Loucy (cell line): ENCODE measurements around the gene IL13RA1.

ENCODE experiments used
- H2AFZ ChIP-seq: fragments of 200-600 bp; sonication (generic); 2 replicates; pipeline ENCODE4 v1.6.0; 2016; ENCODE audit warnings: antibody characterized with exemption, mild to moderate bottlenecking, low read length, moderate library complexity
- H3F3A ChIP-seq: fragments of 200-600 bp; 2 replicates; pipeline ENCODE4 v1.6.0; 2016; ENCODE audit warnings: antibody characterized with exemption, low read depth, mild to moderate bottlenecking
- H3K27me3 ChIP-seq: fragments of 200-600 bp; sonication (generic); 2 replicates; pipeline ENCODE4 v1.6.1; 2014; ENCODE audit warnings: low read length, mild to moderate bottlenecking; ENCODE audit not compliant: insufficient read depth, poor library complexity, severe bottlenecking
- H3K36me3 ChIP-seq: fragments of 200-600 bp; sonication (generic); 2 replicates; pipeline ENCODE4 v1.6.1; 2016; ENCODE audit warnings: low read length; ENCODE audit not compliant: insufficient read depth
- H3K4me1 ChIP-seq: fragments of 200-600 bp; sonication (generic); 2 replicates; pipeline ENCODE4 v1.5.1; 2014; ENCODE audit warnings: low read length, mild to moderate bottlenecking; ENCODE audit not compliant: insufficient read depth, poor library complexity, severe bottlenecking
- H3K4me2 ChIP-seq: fragments of 200-600 bp; sonication (generic); 2 replicates; pipeline ENCODE4 v1.6.0; 2014; ENCODE audit warnings: antibody characterized with exemption, low read length, low read depth, mild to moderate bottlenecking; ENCODE audit not compliant: poor library complexity, severe bottlenecking
- H3K4me3 ChIP-seq: fragments of 200-600 bp; sonication (generic); 2 replicates; pipeline ENCODE4 v1.5.1; 2014; ENCODE audit warnings: low read length, mild to moderate bottlenecking, mixed read lengths; ENCODE audit not compliant: poor library complexity, severe bottlenecking
- H3K79me2 ChIP-seq: fragments of 200-600 bp; sonication (generic); 2 replicates; pipeline ENCODE4 v1.6.1; 2014; ENCODE audit warnings: low read length; ENCODE audit not compliant: insufficient read depth
- H3K9ac ChIP-seq: fragments of 200-600 bp; sonication (generic); 2 replicates; pipeline ENCODE4 v1.6.0; 2014; ENCODE audit warnings: mild to moderate bottlenecking, low read depth, low read length, moderate library complexity; ENCODE audit not compliant: poor library complexity, severe bottlenecking
- H3K9me2 ChIP-seq: fragments of 200-600 bp; sonication (generic); replicated peaks from 2 replicates; pipeline ENCODE4 v1.6.1; 2016; ENCODE audit warnings: low read depth, low read length, mixed read lengths
- H3K9me3 ChIP-seq: fragments of 200-600 bp; sonication (generic); 2 replicates; pipeline ENCODE4 v1.6.1; 2014; ENCODE audit warnings: mild to moderate bottlenecking, antibody characterized with exemption, low read length, low read depth; ENCODE audit not compliant: insufficient read depth
- H4K20me1 ChIP-seq: fragments of 200-600 bp; sonication (generic); 2 replicates; pipeline ENCODE4 v1.6.0; 2014; ENCODE audit warnings: antibody characterized with exemption, low read length, mild to moderate bottlenecking; ENCODE audit not compliant: insufficient read depth, poor library complexity, severe bottlenecking
- EZH2phosphoT487 ChIP-seq: fragments of 200-600 bp; IDR thresholded peaks from 2 replicates; pipeline ENCODE4 v1.6.1; 2018; ENCODE audit warnings: antibody characterized with exemption, mild to moderate bottlenecking, moderate library complexity, borderline replicate concordance
- TF ChIP-seq, protein P1 (sequence below): fragments of 200-600 bp; sonication (generic); conservative IDR thresholded peaks from 2 replicates; pipeline ENCODE4 v1.5.1; 2014; ENCODE audit warnings: mild to moderate bottlenecking, antibody characterized with exemption, low read length

The IL13RA1 gene

DNA sequence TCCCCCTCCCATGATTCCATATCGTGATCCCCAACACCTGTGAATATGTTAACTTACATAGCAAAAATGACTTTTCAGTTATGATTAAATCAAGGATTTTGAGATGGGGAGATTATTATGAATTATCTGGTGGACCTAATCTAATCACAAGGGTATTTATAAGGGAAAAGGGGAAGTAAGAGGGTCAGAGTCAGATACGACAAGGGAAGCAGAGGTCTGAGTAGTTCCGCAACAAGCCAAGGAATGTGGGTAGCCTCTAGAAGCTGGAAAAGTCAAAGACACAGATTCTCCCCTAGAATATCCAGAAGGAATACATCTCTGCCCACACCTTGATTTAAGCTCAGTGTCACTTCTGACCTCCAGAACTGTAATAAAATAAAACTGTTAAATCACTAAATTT lies 1.0 kb upstream of the IL13RA1 start:
- Histone ChIP-seq H3K4me2 (no peak overlapping the region), H3F3A (no peaks in the 10 kb centered on the region), H3K9me2 (no peaks in the 10 kb centered on the region), H2AFZ (no peak overlapping the region), H3K4me3 (no peak overlapping the region), H3K9ac (no peak overlapping the region), H3K4me1 (no peaks in the 10 kb centered on the region), H3K27me3 (no peaks in the 10 kb centered on the region), H4K20me1 (no peaks in the 10 kb centered on the region), H3K79me2 (no peaks in the 10 kb centered on the region), H3K9me3 (no peaks in the 10 kb centered on the region), H3K36me3 (no peaks in the 10 kb centered on the region)
- TF ChIP-seq EZH2phosphoT487 = no peak
- TF ChIP-seq, protein P1, sequence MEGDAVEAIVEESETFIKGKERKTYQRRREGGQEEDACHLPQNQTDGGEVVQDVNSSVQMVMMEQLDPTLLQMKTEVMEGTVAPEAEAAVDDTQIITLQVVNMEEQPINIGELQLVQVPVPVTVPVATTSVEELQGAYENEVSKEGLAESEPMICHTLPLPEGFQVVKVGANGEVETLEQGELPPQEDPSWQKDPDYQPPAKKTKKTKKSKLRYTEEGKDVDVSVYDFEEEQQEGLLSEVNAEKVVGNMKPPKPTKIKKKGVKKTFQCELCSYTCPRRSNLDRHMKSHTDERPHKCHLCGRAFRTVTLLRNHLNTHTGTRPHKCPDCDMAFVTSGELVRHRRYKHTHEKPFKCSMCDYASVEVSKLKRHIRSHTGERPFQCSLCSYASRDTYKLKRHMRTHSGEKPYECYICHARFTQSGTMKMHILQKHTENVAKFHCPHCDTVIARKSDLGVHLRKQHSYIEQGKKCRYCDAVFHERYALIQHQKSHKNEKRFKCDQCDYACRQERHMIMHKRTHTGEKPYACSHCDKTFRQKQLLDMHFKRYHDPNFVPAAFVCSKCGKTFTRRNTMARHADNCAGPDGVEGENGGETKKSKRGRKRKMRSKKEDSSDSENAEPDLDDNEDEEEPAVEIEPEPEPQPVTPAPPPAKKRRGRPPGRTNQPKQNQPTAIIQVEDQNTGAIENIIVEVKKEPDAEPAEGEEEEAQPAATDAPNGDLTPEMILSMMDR = no peak

DNA sequence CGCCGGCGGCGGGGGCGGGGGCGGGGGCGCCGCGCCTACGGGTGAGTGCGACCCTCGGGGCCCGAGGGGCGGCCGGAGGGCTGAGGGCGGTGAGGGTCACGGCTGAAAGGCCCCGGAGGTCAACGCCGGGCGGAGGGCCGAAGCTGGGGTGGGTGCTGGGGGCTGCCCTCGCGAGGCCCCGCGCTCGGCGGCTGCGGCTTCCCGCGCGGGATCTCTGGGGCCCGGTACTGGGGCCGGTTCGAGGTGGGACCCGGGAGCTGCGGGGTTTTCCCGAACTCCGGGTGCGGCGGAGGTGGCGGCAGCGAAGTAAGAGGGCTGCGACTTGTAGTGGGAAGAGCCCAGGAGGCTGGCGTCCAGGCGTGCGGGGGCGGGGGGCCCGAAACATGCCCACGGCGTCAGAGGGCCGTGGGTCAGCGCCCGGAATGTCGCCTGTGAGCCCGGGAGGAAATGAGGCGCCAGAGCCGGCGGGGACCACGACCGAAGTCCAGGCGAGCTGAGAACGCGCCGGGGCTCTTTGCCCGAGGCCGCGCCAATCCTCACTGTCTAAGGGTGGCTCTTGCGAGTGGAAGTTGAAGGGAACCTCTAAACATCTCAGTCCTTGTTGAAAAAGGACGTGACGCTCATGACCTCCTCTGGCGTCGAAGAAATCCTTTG lies 407 bp downstream of the IL13RA1 start:
- no peaks in the 10 kb centered on the region for H3K27me3 ChIP-seq
- H3K9me3 ChIP-seq = no peaks in the 10 kb centered on the region
- H3K4me2 ChIP-seq = no peak overlapping the region
- H3K36me3 ChIP-seq = no peaks in the 10 kb centered on the region
- no peaks in the 10 kb centered on the region for H3F3A ChIP-seq
- no peak for TF ChIP-seq EZH2phosphoT487
- TF ChIP-seq, protein P1 = no peak
- no peaks in the 10 kb centered on the region for H3K4me1 ChIP-seq
- H3K9ac ChIP-seq = no peak overlapping the region
- no peaks in the 10 kb centered on the region for H4K20me1 ChIP-seq
- no peak overlapping the region for H3K4me3 ChIP-seq
- no peaks in the 10 kb centered on the region for H3K79me2 ChIP-seq
- no peak overlapping the region for H2AFZ ChIP-seq
- no peaks in the 10 kb centered on the region for H3K9me2 ChIP-seq

DNA sequence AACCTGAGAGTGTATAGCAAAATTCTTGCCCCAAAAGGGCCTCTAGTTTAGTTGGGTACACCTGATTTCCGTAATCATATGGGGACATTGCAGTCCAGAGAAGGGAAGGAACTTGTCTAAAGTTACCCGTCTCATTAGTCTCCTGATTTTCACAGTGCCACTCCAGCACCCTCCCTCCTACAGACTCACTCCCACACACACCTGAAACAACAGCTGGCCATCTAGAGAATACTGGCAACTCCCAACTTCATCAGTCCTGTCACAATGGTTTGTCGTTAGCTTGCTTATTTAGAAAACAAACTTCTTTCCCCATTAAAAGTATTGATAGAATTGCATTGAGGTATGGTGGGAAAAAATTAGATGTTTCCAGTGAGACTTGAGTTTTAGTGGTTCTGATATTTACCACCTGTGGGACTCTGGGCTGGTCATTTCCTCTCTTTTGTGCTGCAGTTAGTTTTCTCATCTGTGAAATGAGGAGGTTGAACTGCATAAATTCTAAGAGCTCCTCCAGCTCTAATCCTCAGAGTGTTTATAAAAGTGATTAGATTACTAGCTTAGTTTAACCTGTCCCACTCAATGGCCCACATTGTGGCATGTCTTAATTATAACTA lies 1.7 kb downstream of the IL13RA1 start:
- H4K20me1 ChIP-seq = no peaks in the 10 kb centered on the region
- TF ChIP-seq, protein P1 = no peak
- TF ChIP-seq EZH2phosphoT487 = no peak
- no peaks in the 10 kb centered on the region for H3K9me2 ChIP-seq
- H3K4me2 ChIP-seq = no peak overlapping the region
- no peaks in the 10 kb centered on the region for H3K79me2 ChIP-seq
- no peaks in the 10 kb centered on the region for H3F3A ChIP-seq
- no peaks in the 10 kb centered on the region for H3K4me1 ChIP-seq
- no peaks in the 10 kb centered on the region for H3K27me3 ChIP-seq
- no peak overlapping the region for H2AFZ ChIP-seq
- no peak overlapping the region for H3K9ac ChIP-seq
- no peak overlapping the region for H3K4me3 ChIP-seq
- no peaks in the 10 kb centered on the region for H3K9me3 ChIP-seq
- no peaks in the 10 kb centered on the region for H3K36me3 ChIP-seq
